GM23248 (cell line): ENCODE measurements around the gene IGF2BP2.

Experiments used
- EZH2 ChIP-seq: fragments of 200-600 bp; sonication (generic); IDR thresholded peaks from 2 replicates; pipeline ENCODE4 v1.6.1; 2018; ENCODE audit warnings: antibody characterized with exemption, mild to moderate bottlenecking; ENCODE audit not compliant: insufficient read depth, poor library complexity, severe bottlenecking
- EZH2phosphoT487 ChIP-seq: fragments of 200-600 bp; sonication (generic); IDR thresholded peaks from 2 replicates; pipeline ENCODE4 v1.6.1; 2018; ENCODE audit warnings: antibody characterized with exemption, moderate library complexity, mild to moderate bottlenecking, low read depth; ENCODE audit not compliant: insufficient read depth

DNA sequence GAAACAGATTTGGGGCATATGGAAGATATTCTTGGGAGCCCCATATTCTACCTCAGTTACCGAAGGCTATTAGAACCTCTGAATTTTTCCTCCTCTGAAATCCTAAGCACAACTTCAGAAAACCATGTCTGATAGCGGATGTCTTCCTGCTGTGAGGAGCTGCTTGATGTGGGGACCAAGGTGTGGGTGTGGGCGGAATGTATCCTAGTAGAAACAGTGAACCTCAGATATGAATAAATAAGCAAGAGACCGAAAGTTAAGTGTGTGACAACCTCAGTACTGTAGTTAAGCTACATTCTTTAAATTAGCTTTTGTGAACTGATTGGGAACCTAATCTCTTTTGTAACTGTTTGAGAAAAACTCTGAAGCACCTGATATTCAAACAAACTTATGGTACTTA is 191.8 kb downstream of the IGF2BP2 start:
- TF ChIP-seq EZH2phosphoT487 (no peak), EZH2 (no peak)
